Measurements from ENCODE around the gene TBX19.

TBX19 gene

DNA sequence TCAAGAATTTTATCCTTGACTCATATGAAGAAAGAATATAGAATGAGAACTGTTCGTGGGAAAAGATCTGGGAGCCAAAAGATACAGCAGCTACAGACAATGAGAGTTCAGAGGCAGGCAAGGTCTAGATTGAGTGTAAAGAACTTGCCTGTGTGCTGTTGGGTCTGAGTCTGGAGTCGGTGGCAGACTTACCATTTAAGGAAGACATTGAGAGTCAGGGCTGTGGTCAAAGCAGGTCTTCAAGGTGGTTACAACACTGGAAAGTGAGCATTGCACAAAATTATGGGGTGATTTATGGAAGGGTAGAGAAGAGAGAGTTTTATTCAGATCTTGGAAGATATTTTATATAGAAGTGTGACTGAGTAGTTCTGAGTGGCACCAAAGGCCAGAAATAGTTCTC, 80.6 kb downstream of the TBX19 start:
- no peak for DNase-seq

GRCh38 chr1:168362991-168363390, 82.3 kb downstream of the TBX19 start:
- no peak for DNase-seq
